Measurements from ENCODE around the gene STX8. TPM values are rescaled to one million over a fixed set of nuclear protein-coding genes. Genes with fewer than 3 reads are reported as not detected.

STX8 gene
- total RNA-seq, 1 donor from 2014 or later, result 54.8 TPM

DNA sequence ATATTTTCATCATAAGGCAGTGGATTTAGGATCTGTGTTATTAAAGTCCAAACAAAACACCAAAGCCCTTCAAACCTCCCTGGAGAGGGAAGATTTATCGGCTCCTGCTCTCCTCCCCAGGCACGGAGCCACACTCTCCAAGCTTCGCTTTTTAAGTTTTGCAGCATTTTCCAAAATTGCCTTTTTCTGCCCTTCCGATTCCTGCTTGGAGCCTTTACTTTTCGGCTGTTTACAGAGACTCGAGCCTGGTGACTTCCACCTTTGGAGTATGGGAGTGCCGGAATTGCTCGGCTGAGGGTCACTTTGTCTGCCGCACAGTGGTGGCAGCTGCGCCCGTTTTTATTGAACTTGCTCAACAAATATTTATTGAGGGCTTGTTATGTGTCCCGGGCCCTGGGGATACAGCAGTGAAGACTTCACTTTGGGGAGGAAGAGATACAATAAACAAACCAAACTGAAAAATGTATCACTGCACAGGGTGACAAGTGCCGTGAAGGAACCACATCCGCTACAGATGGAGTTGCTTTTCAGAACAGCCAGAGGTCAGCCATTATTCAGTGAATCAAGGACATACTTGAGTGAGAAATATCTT is 368.8 kb downstream of the STX8 start:
- no peak overlapping the region for H3K27ac Mint-ChIP-seq (ENCODE audit: unreplicated experiment)
- Histone ChIP-seq H3K4me1 (ENCODE audit: insufficient read depth, low read length) (no peaks in the 10 kb centered on the region), H3K9ac (ENCODE audit: low read length) (no peak overlapping the region), H3K79me2 (ENCODE audit: insufficient read depth, low read length) (no peaks in the 10 kb centered on the region), H2AFZ (ENCODE audit: low read depth, low read length) (no peak overlapping the region), H3K27ac (ENCODE audit: low read depth, low read length) (no peak overlapping the region), H3K27me3 (ENCODE audit: insufficient read depth, low read length) (peaks cover 8% of the 10 kb centered on the region), H3K9me3 (ENCODE audit: insufficient read depth, low read depth, low read length) (no peaks in the 10 kb centered on the region), H3K4me2 (ENCODE audit: low read length) (no peak overlapping the region), H3K36me3 (ENCODE audit: insufficient read depth, low read length) (no peaks in the 10 kb centered on the region), H3K4me3 (ENCODE audit: insufficient read depth, low read depth, low read length) (no peak overlapping the region), H4K20me1 (ENCODE audit: insufficient read depth, low read length) (no peaks in the 10 kb centered on the region)
- DNase-seq (ENCODE audit: low read depth) (no peak), FAIRE-seq (no peak)
- no peaks in the 10 kb centered on the region for H3K36me3 Mint-ChIP-seq (ENCODE audit: low read depth, unreplicated experiment)
- peaks cover 4% of the 10 kb centered on the region for H3K4me1 Mint-ChIP-seq (ENCODE audit: low read depth, unreplicated experiment)
- peaks cover 2% of the 10 kb centered on the region for H3K9me3 Mint-ChIP-seq (ENCODE audit: unreplicated experiment)
- no peak for TF ChIP-seq EZH2 (IDR thresholded peaks at IDR 0.05; ENCODE audit: insufficient read depth, low read length)
- TF ChIP-seq, protein P1, sequence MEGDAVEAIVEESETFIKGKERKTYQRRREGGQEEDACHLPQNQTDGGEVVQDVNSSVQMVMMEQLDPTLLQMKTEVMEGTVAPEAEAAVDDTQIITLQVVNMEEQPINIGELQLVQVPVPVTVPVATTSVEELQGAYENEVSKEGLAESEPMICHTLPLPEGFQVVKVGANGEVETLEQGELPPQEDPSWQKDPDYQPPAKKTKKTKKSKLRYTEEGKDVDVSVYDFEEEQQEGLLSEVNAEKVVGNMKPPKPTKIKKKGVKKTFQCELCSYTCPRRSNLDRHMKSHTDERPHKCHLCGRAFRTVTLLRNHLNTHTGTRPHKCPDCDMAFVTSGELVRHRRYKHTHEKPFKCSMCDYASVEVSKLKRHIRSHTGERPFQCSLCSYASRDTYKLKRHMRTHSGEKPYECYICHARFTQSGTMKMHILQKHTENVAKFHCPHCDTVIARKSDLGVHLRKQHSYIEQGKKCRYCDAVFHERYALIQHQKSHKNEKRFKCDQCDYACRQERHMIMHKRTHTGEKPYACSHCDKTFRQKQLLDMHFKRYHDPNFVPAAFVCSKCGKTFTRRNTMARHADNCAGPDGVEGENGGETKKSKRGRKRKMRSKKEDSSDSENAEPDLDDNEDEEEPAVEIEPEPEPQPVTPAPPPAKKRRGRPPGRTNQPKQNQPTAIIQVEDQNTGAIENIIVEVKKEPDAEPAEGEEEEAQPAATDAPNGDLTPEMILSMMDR (IDR thresholded peaks at IDR 0.05; ENCODE audit: insufficient read depth, low read depth, low read length), result no peak
- no peak overlapping the region for H3K4me3 Mint-ChIP-seq (ENCODE audit: unreplicated experiment)
- peaks cover 44% of the 10 kb centered on the region for H3K27me3 Mint-ChIP-seq (ENCODE audit: low read depth, unreplicated experiment)

- Histone ChIP-seq H3K27ac (ENCODE audit: low read depth, low read length) (no peak overlapping the region), H3K9ac (ENCODE audit: low read length) (no peak overlapping the region), H4K20me1 (ENCODE audit: insufficient read depth, low read length) (no peaks in the 10 kb centered on the region), H3K36me3 (ENCODE audit: insufficient read depth, low read length) (no peaks in the 10 kb centered on the region), H2AFZ (ENCODE audit: low read depth, low read length) (no peak overlapping the region), H3K9me3 (ENCODE audit: insufficient read depth, low read depth, low read length) (no peaks in the 10 kb centered on the region), H3K27me3 (ENCODE audit: insufficient read depth, low read length) (peaks cover 8% of the 10 kb centered on the region), H3K79me2 (ENCODE audit: insufficient read depth, low read length) (no peaks in the 10 kb centered on the region), H3K4me2 (ENCODE audit: low read length) (no peak overlapping the region), H3K4me3 (ENCODE audit: insufficient read depth, low read depth, low read length) (no peak overlapping the region), H3K4me1 (ENCODE audit: insufficient read depth, low read length) (no peaks in the 10 kb centered on the region)
- no peak for FAIRE-seq
- H3K4me1 Mint-ChIP-seq (ENCODE audit: low read depth, unreplicated experiment), result peaks cover 4% of the 10 kb centered on the region
- no peak for DNase-seq (ENCODE audit: low read depth)
- no peak for TF ChIP-seq EZH2 (IDR thresholded peaks at IDR 0.05; ENCODE audit: insufficient read depth, low read length)
- TF ChIP-seq, protein P1 (IDR thresholded peaks at IDR 0.05; ENCODE audit: insufficient read depth, low read depth, low read length), result no peak
- no peak overlapping the region for H3K4me3 Mint-ChIP-seq (ENCODE audit: unreplicated experiment)
- H3K27me3 Mint-ChIP-seq (ENCODE audit: low read depth, unreplicated experiment), result peaks cover 45% of the 10 kb centered on the region
- H3K9me3 Mint-ChIP-seq (ENCODE audit: unreplicated experiment), result peaks cover 2% of the 10 kb centered on the region
- no peaks in the 10 kb centered on the region for H3K36me3 Mint-ChIP-seq (ENCODE audit: low read depth, unreplicated experiment)
- H3K27ac Mint-ChIP-seq (ENCODE audit: unreplicated experiment), result no peak overlapping the region
These were observed 369.3 kb downstream of the STX8 start for GRCh38 chr17:9206410-9206703.

GRCh38 chr17:9205520-9206409 is 369.9 kb downstream of the STX8 start:
- no peak for FAIRE-seq
- Mint-ChIP-seq H3K27me3 (ENCODE audit: low read depth, unreplicated experiment) (peaks cover 51% of the 10 kb centered on the region), H3K36me3 (ENCODE audit: low read depth, unreplicated experiment) (no peaks in the 10 kb centered on the region), H3K9me3 (ENCODE audit: unreplicated experiment) (peaks cover 2% of the 10 kb centered on the region), H3K27ac (ENCODE audit: unreplicated experiment) (no peak overlapping the region), H3K4me3 (ENCODE audit: unreplicated experiment) (no peak overlapping the region), H3K4me1 (ENCODE audit: low read depth, unreplicated experiment) (no peaks in the 10 kb centered on the region)
- Histone ChIP-seq H2AFZ (ENCODE audit: low read depth, low read length) (no peak overlapping the region), H3K9me3 (ENCODE audit: insufficient read depth, low read depth, low read length) (no peaks in the 10 kb centered on the region), H3K4me2 (ENCODE audit: low read length) (no peak overlapping the region), H3K36me3 (ENCODE audit: insufficient read depth, low read length) (no peaks in the 10 kb centered on the region), H4K20me1 (ENCODE audit: insufficient read depth, low read length) (no peaks in the 10 kb centered on the region), H3K9ac (ENCODE audit: low read length) (no peak overlapping the region), H3K27me3 (ENCODE audit: insufficient read depth, low read length) (peaks cover 8% of the 10 kb centered on the region), H3K4me3 (ENCODE audit: insufficient read depth, low read depth, low read length) (no peak overlapping the region), H3K4me1 (ENCODE audit: insufficient read depth, low read length) (no peaks in the 10 kb centered on the region), H3K79me2 (ENCODE audit: insufficient read depth, low read length) (no peaks in the 10 kb centered on the region), H3K27ac (ENCODE audit: low read depth, low read length) (no peak overlapping the region)
- no peak for DNase-seq (ENCODE audit: low read depth)
- TF ChIP-seq EZH2 (IDR thresholded peaks at IDR 0.05; ENCODE audit: insufficient read depth, low read length), result no peak
- TF ChIP-seq, protein P1 (IDR thresholded peaks at IDR 0.05; ENCODE audit: insufficient read depth, low read depth, low read length), result no peak

Data from astrocyte (in vitro differentiated cells and primary cell).